SK-N-SH (cell line): ENCODE measurements around the gene NETO2. TPM values are rescaled to one million over a fixed set of nuclear protein-coding genes. Genes with fewer than 3 reads are reported as not detected.
"Not testable (repeated sequence)": the region's sequence is repeated elsewhere in the genome, so short reads cannot be mapped to it uniquely, and the experiment has no call there.

Source experiments
- CTCF ChIA-PET: fragments of 300-600, 350-600 bp; formaldehyde crosslinking; extraction: SDS; loops from one replicate; lab custom pipeline; 2021; lab: Yijun Ruan, JAX
- POLR2A ChIA-PET: fragments of 350-600 bp; sonication (Branson Sonifier 250); formaldehyde crosslinking; extraction: SDS; loops from one replicate; lab custom pipeline; 2020; ENCODE audit warnings: antibody characterized with exemption, inconsistent platforms; lab: Yijun Ruan, JAX
- DNase-seq: peaks from one replicate; pipeline ENCODE4 v3.0.0; 2012
- H2AFZ ChIP-seq: fragments of 200-600 bp; sonication (generic); 2 replicates; pipeline ENCODE4 v1.8.1; 2016; ENCODE audit warnings: antibody characterized with exemption, mild to moderate bottlenecking, low read depth
- H3F3A ChIP-seq: fragments of 200-600 bp; sonication (generic); replicated peaks from 2 replicates; pipeline ENCODE3; 2016; ENCODE audit warnings: antibody characterized with exemption, mild to moderate bottlenecking; ENCODE audit not compliant: insufficient read depth
- H3K27ac ChIP-seq, 2 experiments: fragments of 200-500 bp in 1 of 2; fragments of 200-600 bp in 1 of 2; sonication (Bioruptor generic) in 1 of 2; sonication (generic), shearing (Covaris generic) in 1 of 2; 2 replicates each; pipeline versions ENCODE4 v1.5.1 to v1.6.1; 2014 to 2016; ENCODE audit warnings: low read depth in 2 of 2, inconsistent platforms in 1 of 2, low read length in 1 of 2, mild to moderate bottlenecking in 1 of 2, mixed read lengths in 1 of 2
- H3K27me3 ChIP-seq: fragments of 200-600 bp; sonication (generic), shearing (Covaris generic); 2 replicates; pipeline ENCODE4 v1.6.1; 2016; ENCODE audit warnings: mixed run types; ENCODE audit not compliant: insufficient read depth
- H3K36me3 ChIP-seq, 2 experiments: fragments of 200-500 bp in 1 of 2; fragments of 200-600 bp in 1 of 2; sonication (Bioruptor generic) in 1 of 2; sonication (generic) in 1 of 2; replicated peaks in 1 of 2; 2 replicates each; pipeline versions ENCODE3 to v1.5.1; 2014 to 2016; ENCODE audit warnings: low read length in 1 of 2, mild to moderate bottlenecking in 1 of 2; ENCODE audit not compliant: insufficient read depth in 2 of 2, control insufficient read depth in 1 of 2
- H3K4me1 ChIP-seq, 2 experiments: fragments of 200-500 bp in 1 of 2; fragments of 200-600 bp in 1 of 2; sonication (Bioruptor generic) in 1 of 2; sonication (generic), shearing (Covaris generic) in 1 of 2; 2 replicates each; pipeline versions ENCODE4 v1.5.1 to v1.6.1; 2014 to 2016; ENCODE audit warnings: low read depth in 1 of 2, low read length in 1 of 2, mixed run types in 1 of 2; ENCODE audit not compliant: insufficient read depth in 2 of 2, control insufficient read depth in 1 of 2
- H3K4me2 ChIP-seq: fragments of 200-600 bp; sonication (generic), shearing (Covaris generic); 2 replicates; pipeline ENCODE4 v1.6.1; 2017; ENCODE audit warnings: mixed run types
- H3K4me3 ChIP-seq, 2 experiments: fragments of 200-500 bp in 1 of 2; fragments of 200-600 bp in 1 of 2; sonication (Bioruptor generic) in 1 of 2; sonication (generic), shearing (Covaris generic) in 1 of 2; 2 replicates each; pipeline versions ENCODE4 v1.5.1 to v1.8.1; 2014 to 2016; ENCODE audit warnings: low read depth in 2 of 2, inconsistent platforms in 1 of 2, low read length in 1 of 2, mild to moderate bottlenecking in 1 of 2, mixed read lengths in 1 of 2, moderate library complexity in 1 of 2
- H3K79me2 ChIP-seq: fragments of 200-600 bp; sonication (generic); 2 replicates; pipeline ENCODE4 v1.8.1; 2017; ENCODE audit warnings: mild to moderate bottlenecking; ENCODE audit not compliant: insufficient read depth
- H3K9ac ChIP-seq: fragments of 200-600 bp; sonication (generic); 2 replicates; pipeline ENCODE4 v1.6.1; 2017; ENCODE audit warnings: mixed run types
- H3K9me2 ChIP-seq: fragments of 200-600 bp; sonication (generic); 2 replicates; pipeline ENCODE4 v1.6.1; 2017; ENCODE audit warnings: mixed run types
- H3K9me3 ChIP-seq: fragments of 200-600 bp; sonication (generic); 2 replicates; pipeline ENCODE4 v1.6.1; 2017; ENCODE audit warnings: mixed run types, mild to moderate bottlenecking, moderate library complexity
- H4K20me1 ChIP-seq: fragments of 200-600 bp; sonication (generic); 2 replicates; pipeline ENCODE4 v1.6.1; 2017; ENCODE audit warnings: mild to moderate bottlenecking, mixed run types; ENCODE audit not compliant: insufficient read depth
- CTCF ChIP-seq: fragments of 200-600 bp; sonication (generic); IDR thresholded peaks from 2 replicates; pipeline ENCODE4 v1.6.1; 2017; ENCODE audit warnings: antibody characterized with exemption, mild to moderate bottlenecking, moderate library complexity
- MXI1 ChIP-seq: IDR thresholded peaks from 2 replicates; pipeline ENCODE4 v1.6.1; 2012; ENCODE audit warnings: mild to moderate bottlenecking, low read depth, low read length, improper control_type of control experiment
- NFIC ChIP-seq: IDR thresholded peaks from 2 replicates; pipeline ENCODE4 v1.4.0; 2012; ENCODE audit warnings: borderline replicate concordance
- RXRA ChIP-seq: IDR thresholded peaks from 2 replicates; pipeline ENCODE4 v1.4.0; 2012; ENCODE audit warnings: low read depth, mild to moderate bottlenecking, borderline replicate concordance
- TEAD4 ChIP-seq: IDR thresholded peaks from 2 replicates; pipeline ENCODE4 v1.4.0; 2012; ENCODE audit warnings: mild to moderate bottlenecking, borderline replicate concordance; ENCODE audit not compliant: insufficient read depth
- WGBS: methylation state at CpG from one replicate; pipeline ENCODE4 v1.1.6; 2017; ENCODE audit warnings: low lambda C conversion rate; 5-methylcytosine and 5-hydroxymethylcytosine counted together
- polyA plus RNA-seq, 3 experiments: library from polyadenylated mRNA; depleted of rRNA; stranded (reverse); fragments of >200 nt; gene quantifications; 2 replicates each; pipeline ENCODE4 v1.2.3, GENCODE V29; 2012

The NETO2 gene
- polyA plus RNA-seq, 1 of the 3 experiments (the other 2 are of a cell fraction) = 48.8 TPM

- Histone ChIP-seq H3K27me3 (no peaks in the 10 kb centered on the region), H3F3A (peaks cover 3% of the 10 kb centered on the region), H3K4me1 (no peaks in the 10 kb centered on the region), H3K79me2 (no peaks in the 10 kb centered on the region), H3K9ac (no peak overlapping the region), H3K36me3 (peaks cover 23 to 39% of the 10 kb centered on the region in 2 experiments), H3K27ac (no peak overlapping the region), H3K9me3 (no peaks in the 10 kb centered on the region), H4K20me1 (no peaks in the 10 kb centered on the region), H2AFZ (no peak overlapping the region), H3K4me3 (no peak overlapping the region), H3K4me2 (no peak overlapping the region), H3K9me2 (no peaks in the 10 kb centered on the region)
- ChIA-PET CTCF (interaction anchor here (1.7 kb wide), 1 partner anchor 33 kb away, joined by 4 read pairs; no protein-coding TSS in a partner anchor), POLR2A (no interaction called here)
- DNase-seq = no peak
- WGBS = 95% methylated on average over 5 of the region's 5 CpGs
- TF ChIP-seq MXI1 (no peak), RXRA (no peak), NFIC (no peak), CTCF (no peak), TEAD4 (no peak)
These were observed 34.4 kb downstream of the NETO2 start for GRCh38 chr16:47109361-47109760.

- H3K79me2 ChIP-seq, H3K9ac ChIP-seq, H3K9me2 ChIP-seq, H3K4me3 ChIP-seq, DNase-seq, H3K9me3 ChIP-seq, H3K4me2 ChIP-seq, H4K20me1 ChIP-seq, H3K27me3 ChIP-seq, POLR2A ChIA-PET, H2AFZ ChIP-seq, H3F3A ChIP-seq, H3K4me1 ChIP-seq, H3K27ac ChIP-seq: not testable (repeated sequence)
- peaks cover 0 to 27% of the 10 kb centered on the region in 2 experiments for H3K36me3 ChIP-seq
- CTCF ChIA-PET = interaction anchor here (1.7 kb wide), 1 partner anchor 65 kb away, joined by 4 read pairs; no protein-coding TSS in a partner anchor
- WGBS = 97% methylated on average over 4 of the region's 4 CpGs
These were observed 40.8 kb downstream of the NETO2 start for GRCh38 chr16:47102921-47103320.

- H3K9me3 ChIP-seq, H4K20me1 ChIP-seq, H3K9ac ChIP-seq, H2AFZ ChIP-seq, H3K27ac ChIP-seq, H3K4me2 ChIP-seq, H3K27me3 ChIP-seq, H3F3A ChIP-seq, H3K9me2 ChIP-seq, H3K4me3 ChIP-seq, H3K4me1 ChIP-seq, H3K79me2 ChIP-seq, DNase-seq, POLR2A ChIA-PET: not testable (repeated sequence)
- CTCF ChIA-PET = interaction anchor here (1.2 kb wide), 1 partner anchor 44 kb away, joined by 4 read pairs; no protein-coding TSS in a partner anchor
- peaks cover 4 to 12% of the 10 kb centered on the region in 2 experiments for H3K36me3 ChIP-seq
- WGBS = 92% methylated on average over 5 of the region's 6 CpGs
These were observed 46.6 kb downstream of the NETO2 start for GRCh38 chr16:47097154-47097553.
